Stimulated activated memory B cell treated with anti-CD40 and anti-IgM and Interleukin-4, amounts not matched to agents 10 μg/mL and 1 μg/mL and 100 μg/mL, for 72 hours (primary cell): ENCODE results near the gene KDM5B.

Experiments
- ATAC-seq: fragments of 150-1000 bp; cut with Tn5 transposase; 2 replicates; pipeline ENCODE4 v1.10.0; 2021
- H3K27ac Mint-ChIP-seq: one replicate; pipeline ENCODE4 v1.8.0; 2022; ENCODE audit warnings: mild to moderate bottlenecking, mixed read lengths
- H3K27me3 Mint-ChIP-seq: one replicate; pipeline ENCODE4 v1.8.0; 2022; ENCODE audit warnings: mixed read lengths
- H3K36me3 Mint-ChIP-seq: one replicate; pipeline ENCODE4 v1.8.0; 2022; ENCODE audit warnings: mixed read lengths
- H3K4me1 Mint-ChIP-seq: one replicate; pipeline ENCODE4 v1.8.0; 2022; ENCODE audit warnings: mixed read lengths
- H3K4me3 Mint-ChIP-seq: one replicate; pipeline ENCODE4 v1.8.0; 2022; ENCODE audit warnings: mild to moderate bottlenecking, moderate library complexity, mixed read lengths
- H3K9me3 Mint-ChIP-seq: one replicate; pipeline ENCODE4 v1.8.0; 2022; ENCODE audit warnings: mixed read lengths

Gene KDM5B

DNA sequence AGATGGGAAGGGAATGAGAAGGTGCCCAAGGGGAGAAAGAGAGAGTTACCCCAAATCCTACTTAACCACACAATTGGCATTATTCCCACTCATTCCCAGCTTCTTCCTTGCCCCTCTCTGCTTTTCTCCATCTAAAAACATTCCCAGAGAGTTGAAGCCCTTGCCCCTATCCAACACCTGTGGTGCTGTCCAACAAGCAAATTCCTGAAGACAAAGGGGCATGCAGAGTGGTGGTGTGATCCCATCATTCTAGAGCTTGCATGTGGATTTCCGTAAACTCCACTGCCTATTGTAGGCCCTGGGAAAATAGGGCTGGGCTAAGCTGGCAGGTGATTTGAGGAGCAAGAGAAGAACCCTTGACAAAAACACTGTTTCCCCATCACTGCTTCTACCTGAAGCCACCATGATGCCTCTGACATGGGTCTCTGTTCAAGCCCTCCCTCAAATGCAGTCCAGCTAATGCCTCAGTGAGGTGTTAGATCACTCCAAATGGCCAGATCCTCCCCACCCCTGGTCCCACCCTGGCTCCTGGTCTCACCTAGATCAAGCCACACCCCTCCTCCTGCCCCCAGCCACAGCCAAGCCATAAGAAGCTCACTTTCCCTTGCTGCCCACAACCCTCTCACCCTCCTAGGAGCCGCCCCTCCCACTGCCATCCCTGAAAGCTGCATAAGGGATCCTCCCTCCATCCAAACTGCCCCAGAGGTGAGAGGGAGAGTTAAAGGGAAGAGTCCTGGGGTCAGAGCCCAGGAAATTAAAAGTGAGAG, 127.5 kb downstream of the KDM5B start:
- ATAC-seq: no peak
- H3K27me3 Mint-ChIP-seq: peaks cover 50% of the 10 kb centered on the region
- H3K4me3 Mint-ChIP-seq: no peak overlapping the region
- H3K27ac Mint-ChIP-seq: no peak overlapping the region
- no peaks in the 10 kb centered on the region for H3K4me1 Mint-ChIP-seq
- H3K9me3 Mint-ChIP-seq: peaks cover 10% of the 10 kb centered on the region
- H3K36me3 Mint-ChIP-seq: peaks cover 9% of the 10 kb centered on the region

DNA sequence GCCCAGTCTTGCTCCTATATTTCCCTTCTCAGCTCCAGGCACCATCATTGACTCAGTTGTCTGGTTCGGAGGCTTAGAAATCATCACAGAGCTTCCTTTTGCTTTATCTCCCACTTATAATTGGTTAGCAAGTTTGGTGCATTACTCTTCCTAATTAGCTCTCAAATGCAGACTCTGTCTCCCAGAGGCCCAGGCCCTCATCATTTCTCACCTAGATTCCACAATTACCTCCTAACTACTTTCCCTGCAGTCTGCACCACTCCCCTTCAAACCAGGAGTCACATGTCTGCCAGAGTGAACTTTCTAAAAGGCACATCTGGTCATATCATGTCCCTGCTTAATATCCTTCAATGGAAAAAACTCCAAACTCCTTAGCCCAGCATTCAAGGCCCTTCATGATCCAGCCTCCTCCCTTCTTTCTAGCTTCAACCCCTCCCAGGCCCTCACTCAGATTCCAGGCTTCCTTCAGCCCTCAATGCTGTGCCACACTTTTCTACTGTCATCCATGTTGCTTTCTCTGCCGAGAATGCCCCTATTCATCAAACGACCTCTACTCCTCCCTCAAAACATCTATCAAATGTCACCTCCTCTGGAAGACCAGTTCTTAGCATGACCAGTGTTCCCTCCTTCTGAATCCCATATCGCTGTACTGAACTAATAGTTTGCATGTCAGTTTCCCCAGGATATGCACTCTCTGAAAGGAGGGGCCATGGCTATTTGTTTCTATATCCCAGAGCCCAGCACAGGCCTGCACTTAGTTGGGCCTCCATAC, 128.6 kb downstream of the KDM5B start:
- Mint-ChIP-seq H3K9me3 (peaks cover 10% of the 10 kb centered on the region), H3K4me1 (no peaks in the 10 kb centered on the region), H3K27me3 (peaks cover 47% of the 10 kb centered on the region), H3K27ac (no peak overlapping the region), H3K36me3 (peaks cover 9% of the 10 kb centered on the region), H3K4me3 (no peak overlapping the region)
- no peak for ATAC-seq

GRCh38 chr1:202677433-202677832, 130.8 kb downstream of the KDM5B start:
- peaks cover 9% of the 10 kb centered on the region for H3K36me3 Mint-ChIP-seq
- no peak overlapping the region for H3K4me3 Mint-ChIP-seq
- ATAC-seq: no peak
- peaks cover 36% of the 10 kb centered on the region for H3K27me3 Mint-ChIP-seq
- H3K27ac Mint-ChIP-seq: no peak overlapping the region
- H3K9me3 Mint-ChIP-seq: peaks cover 12% of the 10 kb centered on the region
- no peaks in the 10 kb centered on the region for H3K4me1 Mint-ChIP-seq
